ENCODE results near the gene PDE4D. TPM values are rescaled to one million over a fixed set of nuclear protein-coding genes. Genes with fewer than 3 reads are reported as not detected.

The PDE4D gene
- total and polyA plus RNA-seq, 4 donors = 12.8 to 167 (median 44.5) TPM

DNA sequence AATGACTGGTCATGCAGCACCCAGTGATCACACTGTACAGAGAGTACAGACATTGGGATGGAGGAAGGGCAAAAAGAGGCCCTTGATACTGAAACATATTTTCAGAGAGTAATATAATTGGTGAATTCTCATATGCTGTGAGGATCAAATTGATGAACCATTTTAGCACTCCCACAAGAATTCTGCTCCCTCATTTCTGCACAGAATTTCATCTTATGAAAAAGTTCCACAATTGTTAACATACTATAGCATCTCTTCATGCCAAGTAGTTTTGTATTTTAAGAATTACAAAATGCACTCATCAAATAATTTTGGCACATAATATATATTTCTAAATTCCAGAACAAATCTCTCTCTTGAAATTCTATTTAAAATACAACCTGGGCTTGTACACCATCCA, 351.2 kb downstream of the PDE4D start:
- Histone ChIP-seq H3K27ac (ENCODE audit: low read depth in 1 of 2, low read length in 1 of 2) (no peak overlapping the region), H3K4me1 (ENCODE audit: control insufficient read depth in 5 of 5, insufficient read depth in 5 of 5, low read length in 5 of 5) (peaks cover 2 to 49% (median 23%) of the 10 kb centered on the region in 5 donors), H3K4me3 (no peak overlapping the region), H3K27me3 (ENCODE audit: control insufficient read depth in 3 of 3, insufficient read depth in 3 of 3, low read length in 2 of 3) (no peaks in the 10 kb centered on the region), H3K9ac (ENCODE audit: insufficient read depth in 1 of 2, low read length in 2 of 2) (no peak overlapping the region), H3K36me3 (ENCODE audit: control insufficient read depth in 4 of 4, insufficient read depth in 4 of 4, low read length in 4 of 4) (no peaks in the 10 kb centered on the region), H3K9me3 (ENCODE audit: control insufficient read depth in 4 of 4, insufficient read depth in 3 of 4, low read length in 3 of 4) (no peaks in the 10 kb centered on the region)
- DNase-seq (no peak), ATAC-seq (ENCODE audit: insufficient read depth, low FRiP score) (no peak)
- TF ChIP-seq, protein P1, sequence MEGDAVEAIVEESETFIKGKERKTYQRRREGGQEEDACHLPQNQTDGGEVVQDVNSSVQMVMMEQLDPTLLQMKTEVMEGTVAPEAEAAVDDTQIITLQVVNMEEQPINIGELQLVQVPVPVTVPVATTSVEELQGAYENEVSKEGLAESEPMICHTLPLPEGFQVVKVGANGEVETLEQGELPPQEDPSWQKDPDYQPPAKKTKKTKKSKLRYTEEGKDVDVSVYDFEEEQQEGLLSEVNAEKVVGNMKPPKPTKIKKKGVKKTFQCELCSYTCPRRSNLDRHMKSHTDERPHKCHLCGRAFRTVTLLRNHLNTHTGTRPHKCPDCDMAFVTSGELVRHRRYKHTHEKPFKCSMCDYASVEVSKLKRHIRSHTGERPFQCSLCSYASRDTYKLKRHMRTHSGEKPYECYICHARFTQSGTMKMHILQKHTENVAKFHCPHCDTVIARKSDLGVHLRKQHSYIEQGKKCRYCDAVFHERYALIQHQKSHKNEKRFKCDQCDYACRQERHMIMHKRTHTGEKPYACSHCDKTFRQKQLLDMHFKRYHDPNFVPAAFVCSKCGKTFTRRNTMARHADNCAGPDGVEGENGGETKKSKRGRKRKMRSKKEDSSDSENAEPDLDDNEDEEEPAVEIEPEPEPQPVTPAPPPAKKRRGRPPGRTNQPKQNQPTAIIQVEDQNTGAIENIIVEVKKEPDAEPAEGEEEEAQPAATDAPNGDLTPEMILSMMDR (IDR thresholded peaks at IDR 0.05; ENCODE audit: control extremely low read depth, extremely low read depth) = no peak

DNA sequence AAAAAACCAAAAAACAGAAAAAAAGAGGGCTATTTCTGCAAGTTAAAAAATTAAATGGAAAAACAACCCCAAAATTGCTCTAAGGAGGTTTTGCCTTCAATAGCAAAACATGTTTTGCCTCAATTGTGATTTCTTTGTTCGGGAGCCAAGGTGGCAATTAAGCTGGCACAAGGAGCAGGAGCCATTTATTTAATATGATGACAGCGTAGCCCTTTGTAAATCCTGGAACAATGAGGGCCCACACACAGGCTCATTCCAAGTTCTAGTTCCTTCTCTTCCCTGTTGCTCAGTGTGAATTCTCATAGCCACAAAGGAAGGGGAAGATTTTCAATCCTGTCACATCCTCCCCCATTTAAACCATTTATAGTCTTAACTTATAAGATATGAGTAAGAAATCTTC, 353.2 kb downstream of the PDE4D start:
- Histone ChIP-seq H3K27me3 (ENCODE audit: control insufficient read depth in 3 of 3, insufficient read depth in 3 of 3, low read length in 2 of 3) (no peaks in the 10 kb centered on the region), H3K4me1 (ENCODE audit: control insufficient read depth in 5 of 5, insufficient read depth in 5 of 5, low read length in 5 of 5) (peaks cover 2 to 49% (median 23%) of the 10 kb centered on the region in 5 donors), H3K36me3 (ENCODE audit: control insufficient read depth in 4 of 4, insufficient read depth in 4 of 4, low read length in 4 of 4) (no peaks in the 10 kb centered on the region), H3K9ac (ENCODE audit: insufficient read depth in 1 of 2, low read length in 2 of 2) (no peak overlapping the region), H3K4me3 (no peak overlapping the region), H3K9me3 (ENCODE audit: control insufficient read depth in 4 of 4, insufficient read depth in 3 of 4, low read length in 3 of 4) (no peaks in the 10 kb centered on the region), H3K27ac (ENCODE audit: low read depth in 1 of 2, low read length in 1 of 2) (no peak overlapping the region)
- 70 to 85% methylated on average over 2 of the region's 2 CpGs for WGBS, 2 donors
- DNase-seq = peak in 2 of 3 donors; percentile 33 to 81
- no peak for ATAC-seq (ENCODE audit: insufficient read depth, low FRiP score)
- TF ChIP-seq, protein P1 (IDR thresholded peaks at IDR 0.05; ENCODE audit: control extremely low read depth, extremely low read depth) = no peak

DNA sequence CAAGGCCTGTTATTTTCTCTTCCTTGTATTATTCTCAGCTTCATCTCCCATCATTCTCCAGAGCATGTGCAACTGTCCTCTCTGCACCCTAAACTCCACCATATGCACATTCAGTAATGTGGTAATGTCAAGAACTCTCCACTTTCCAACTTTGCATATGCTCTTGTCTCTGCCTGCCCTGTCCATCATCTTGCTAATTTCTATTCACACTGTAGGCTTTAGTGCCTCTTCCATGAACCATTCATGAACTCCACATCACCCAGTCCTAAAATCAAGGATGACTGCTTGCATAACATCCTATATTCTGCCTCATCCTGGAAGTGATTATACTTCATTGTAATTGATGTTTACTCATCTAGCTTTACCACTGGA, 354.8 kb downstream of the PDE4D start:
- H3K4me1 ChIP-seq (ENCODE audit: control insufficient read depth in 5 of 5, insufficient read depth in 5 of 5, low read length in 5 of 5) = peaks cover 0 to 39% (median 14%) of the 10 kb centered on the region in 5 donors
- no peaks in the 10 kb centered on the region for H3K36me3 ChIP-seq (ENCODE audit: control insufficient read depth in 4 of 4, insufficient read depth in 4 of 4, low read length in 4 of 4)
- TF ChIP-seq, protein P1 (IDR thresholded peaks at IDR 0.05; ENCODE audit: control extremely low read depth, extremely low read depth) = no peak
- ATAC-seq (ENCODE audit: insufficient read depth, low FRiP score) = no peak
- DNase-seq = no peak
- no peak overlapping the region for H3K9ac ChIP-seq (ENCODE audit: insufficient read depth in 1 of 2, low read length in 2 of 2)
- no peak overlapping the region for H3K27ac ChIP-seq (ENCODE audit: low read depth in 1 of 2, low read length in 1 of 2)
- H3K9me3 ChIP-seq (ENCODE audit: control insufficient read depth in 4 of 4, insufficient read depth in 3 of 4, low read length in 3 of 4) = no peaks in the 10 kb centered on the region
- no peaks in the 10 kb centered on the region for H3K27me3 ChIP-seq (ENCODE audit: control insufficient read depth in 3 of 3, insufficient read depth in 3 of 3, low read length in 2 of 3)
- H3K4me3 ChIP-seq = no peak overlapping the region

All from lung (tissue), 12 donors.